ENCODE data around the gene GALNT14. TPM values are rescaled to one million over a fixed set of nuclear protein-coding genes. Genes with fewer than 3 reads are reported as not detected.

Gene GALNT14
- total and polyA plus RNA-seq, 2 of the 8 experiments (the other 6 are each of a cell fraction or from before 2014, with no cell fraction given): 13.0 to 13.7 TPM

- ChIA-PET CTCF (ENCODE audit: partially characterized antibody) (interaction anchor here (0.9 to 2.2 kb wide), 6 partner anchors 10 to 300 kb away, joined by 3 to 24 read pairs (median 4); no protein-coding TSS in a partner anchor), POLR2A (ENCODE audit: partially characterized antibody) (no interaction called here)
- no peak for FAIRE-seq
- Histone ChIP-seq H3K4me3 (ENCODE audit: extremely low read depth in 1 of 4, insufficient read depth in 2 of 4, low read depth in 3 of 4, low read length in 4 of 4) (no peak overlapping the region), H2BK12ac (ENCODE audit: low read depth, low read length) (no peak overlapping the region), H3K4me2 (ENCODE audit: insufficient read depth in 1 of 2, low read depth in 2 of 2, low read length in 2 of 2) (no peak overlapping the region), H3K79me2 (ENCODE audit: control insufficient read depth in 1 of 2, insufficient read depth in 2 of 2, low read length in 2 of 2) (no peaks in the 10 kb centered on the region), H3K4ac (replicated peaks; ENCODE audit: insufficient read length, low read depth, low read length) (no peak overlapping the region), H3K4me1 (replicated peaks in 1 of 4; ENCODE audit: control insufficient read depth in 3 of 4, insufficient read depth in 4 of 4, low read length in 3 of 4) (peaks cover 0 to 9% (median 0%) of the 10 kb centered on the region in 4 experiments; a peak in 2 of 7 replicates), H3K14ac (ENCODE audit: insufficient read length) (no peak overlapping the region), H2BK120ac (replicated peaks; ENCODE audit: low read depth, low read length) (no peak overlapping the region), H3K27me3 (replicated peaks in 1 of 4; ENCODE audit: control insufficient read depth in 3 of 4, extremely low read depth in 1 of 4, insufficient read depth in 3 of 4, low read length in 3 of 4) (no peaks in the 10 kb centered on the region; a peak in 1 of 7 replicates), H3K9ac (replicated peaks in 1 of 4; ENCODE audit: extremely low read depth in 1 of 4, low read depth in 3 of 4, low read length in 3 of 4) (no peak overlapping the region), H3K9me3 (ENCODE audit: insufficient read depth in 2 of 2, low read depth in 1 of 2, low read length in 1 of 2) (peaks cover 0 to 3% of the 10 kb centered on the region in 2 experiments; a peak in 1 of 4 replicates), H2AFZ (ENCODE audit: low read length) (no peak overlapping the region), H2BK15ac (ENCODE audit: low read length) (no peak overlapping the region), H3K79me1 (ENCODE audit: low read depth, low read length) (no peaks in the 10 kb centered on the region), H4K8ac (ENCODE audit: extremely low read depth, insufficient read depth, low read length) (no peak overlapping the region), H3K18ac (ENCODE audit: extremely low read depth, low read length) (no peak overlapping the region), H3K36me3 (ENCODE audit: control insufficient read depth in 2 of 4, insufficient read depth in 4 of 4, low read length in 3 of 4) (no peaks in the 10 kb centered on the region), H4K20me1 (replicated peaks in 1 of 2; ENCODE audit: control insufficient read depth in 1 of 2, insufficient read depth in 2 of 2, low read length in 2 of 2) (no peaks in the 10 kb centered on the region), H3K23ac (ENCODE audit: insufficient read length) (no peak overlapping the region), H2BK5ac (ENCODE audit: low read depth, low read length) (no peak overlapping the region), H2AK5ac (ENCODE audit: low read depth, low read length) (no peak overlapping the region), H3K56ac (replicated peaks; ENCODE audit: insufficient read length, low read depth, low read length) (no peak overlapping the region), H4K5ac (ENCODE audit: insufficient read length, low read depth, low read length) (no peak overlapping the region), H3K23me2 (ENCODE audit: low read depth, low read length) (no peaks in the 10 kb centered on the region), H4K91ac (replicated peaks; ENCODE audit: insufficient read length, low read length) (no peak overlapping the region), H2BK20ac (ENCODE audit: low read length) (no peak overlapping the region), H3K27ac (ENCODE audit: low read depth, low read length) (no peak overlapping the region)
- no peak for DNase-seq (ENCODE audit: low read depth in 1 of 2, low spot score in 2 of 2)
- WGBS, 2 experiments (ENCODE audit: extremely low coverage in 1 of 2, insufficient coverage in 1 of 2, insufficient read length in 1 of 2, insufficient replicate concordance in 2 of 2, low coverage in 1 of 2, low lambda C conversion rate in 2 of 2, missing lambda C conversion rate in 1 of 2): 92% methylated on average over 3 of the region's 3 CpGs; no CpG with 5 or more reads in 1 of the 2 experiments
Measured at GRCh38 chr2:30871440-30871839, 266.8 kb downstream of the GALNT14 start.

All from H1 (cell line).